Measurements from ENCODE around the gene PRSS38.
A peak's percentile ranks its signal among the peaks of the same experiment; 100 is the strongest.

The PRSS38 gene

DNA sequence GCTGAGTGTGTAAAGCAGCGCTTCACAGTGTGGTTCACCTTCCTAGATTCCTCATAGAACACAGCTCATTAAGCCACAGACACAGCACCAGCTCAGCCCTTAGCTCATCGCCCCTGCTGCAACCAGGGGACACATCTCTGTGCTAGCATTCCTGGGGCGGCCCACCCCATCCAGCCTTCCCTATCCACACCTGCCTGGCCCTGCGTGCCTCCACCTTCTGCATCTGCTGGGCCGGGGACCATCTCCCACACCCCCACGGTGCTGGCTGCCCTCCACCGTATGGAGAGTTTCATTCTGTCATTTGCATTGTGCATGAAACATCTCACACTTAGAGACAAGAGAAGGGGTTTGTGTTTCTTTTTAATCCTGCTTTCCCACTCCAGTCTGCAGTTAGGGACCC, 35.8 kb upstream of the PRSS38 start:
- no peak for DNase-seq

GRCh38 chr1:227780101-227781044, 35.1 kb upstream of the PRSS38 start:
- DNase-seq: peak in 1 of 5 donors; percentile 7

GRCh38 chr1:227781314-227781930, 34.1 kb upstream of the PRSS38 start:
- peak in 1 of 5 donors; percentile 10 for DNase-seq

DNA sequence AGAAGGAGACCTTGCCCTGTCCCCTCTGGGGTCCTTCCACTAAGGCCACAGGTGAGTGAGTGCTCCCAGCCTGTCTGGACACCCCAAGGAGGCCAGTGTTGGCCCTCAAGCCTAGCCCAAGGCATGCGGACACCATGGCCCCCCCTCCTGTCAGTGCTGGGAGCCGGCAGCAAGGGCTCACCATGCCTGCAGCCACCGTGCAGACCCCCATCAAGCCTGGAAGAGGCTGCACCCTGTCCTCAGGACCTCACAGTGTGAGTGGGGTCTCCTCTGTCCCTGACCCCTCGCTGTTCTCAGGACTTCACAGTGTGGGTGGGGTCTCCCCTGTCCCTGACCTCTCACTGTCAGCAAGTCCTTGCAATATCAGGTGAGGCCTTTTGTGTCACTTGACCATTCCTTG, 33.2 kb upstream of the PRSS38 start:
- DNase-seq: no peak

- DNase-seq: no peak
Observed at GRCh38 chr1:227785094-227785804, 30.2 kb upstream of the PRSS38 start.

GRCh38 chr1:227785805-227786671, 29.4 kb upstream of the PRSS38 start:
- DNase-seq: no peak

DNA sequence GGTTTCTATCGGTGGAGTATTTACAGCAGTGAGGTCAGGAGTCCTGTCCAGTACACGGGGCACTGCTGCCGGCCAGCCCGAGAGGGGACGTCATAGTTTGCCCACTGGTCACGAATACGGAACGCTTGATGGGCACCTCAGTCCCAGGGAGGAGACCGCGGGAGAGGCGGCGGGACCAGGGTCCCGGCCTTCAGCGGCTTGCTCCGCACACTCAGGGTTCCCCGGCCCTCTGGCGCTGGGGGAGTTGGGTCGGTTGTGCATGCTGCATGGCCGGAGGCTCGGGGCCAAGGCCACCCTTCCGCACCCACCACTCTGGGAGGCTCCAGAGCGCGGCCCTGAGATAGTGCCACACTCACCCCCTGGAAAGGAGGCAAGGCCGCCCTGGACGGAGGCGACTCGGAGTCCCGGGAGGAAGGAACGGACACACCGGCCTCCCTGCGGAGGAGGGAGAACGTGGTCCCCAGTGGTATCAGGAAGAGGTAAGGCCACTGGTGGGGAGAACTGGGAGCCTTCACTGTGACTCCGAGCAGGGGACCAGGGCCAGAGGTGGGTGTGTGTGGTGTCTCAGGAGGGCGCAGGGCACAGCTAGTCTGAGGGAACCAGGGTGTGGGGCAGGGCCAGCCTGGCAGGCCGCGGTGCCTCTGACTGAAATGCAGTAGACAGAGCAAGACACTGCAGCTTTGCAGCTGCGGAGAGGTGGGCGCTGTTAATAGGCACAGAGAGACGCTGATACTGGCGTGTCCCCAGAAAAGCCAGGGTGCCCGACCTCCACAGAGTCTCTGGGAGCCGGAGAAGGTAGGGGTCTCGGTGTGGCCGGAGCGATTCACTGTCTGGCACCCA, 28.6 kb upstream of the PRSS38 start:
- no peak for DNase-seq

- peak; percentile 94 to 97 (median 96) for DNase-seq
Observed at GRCh38 chr1:227787513-227788270, 27.8 kb upstream of the PRSS38 start.

DNA sequence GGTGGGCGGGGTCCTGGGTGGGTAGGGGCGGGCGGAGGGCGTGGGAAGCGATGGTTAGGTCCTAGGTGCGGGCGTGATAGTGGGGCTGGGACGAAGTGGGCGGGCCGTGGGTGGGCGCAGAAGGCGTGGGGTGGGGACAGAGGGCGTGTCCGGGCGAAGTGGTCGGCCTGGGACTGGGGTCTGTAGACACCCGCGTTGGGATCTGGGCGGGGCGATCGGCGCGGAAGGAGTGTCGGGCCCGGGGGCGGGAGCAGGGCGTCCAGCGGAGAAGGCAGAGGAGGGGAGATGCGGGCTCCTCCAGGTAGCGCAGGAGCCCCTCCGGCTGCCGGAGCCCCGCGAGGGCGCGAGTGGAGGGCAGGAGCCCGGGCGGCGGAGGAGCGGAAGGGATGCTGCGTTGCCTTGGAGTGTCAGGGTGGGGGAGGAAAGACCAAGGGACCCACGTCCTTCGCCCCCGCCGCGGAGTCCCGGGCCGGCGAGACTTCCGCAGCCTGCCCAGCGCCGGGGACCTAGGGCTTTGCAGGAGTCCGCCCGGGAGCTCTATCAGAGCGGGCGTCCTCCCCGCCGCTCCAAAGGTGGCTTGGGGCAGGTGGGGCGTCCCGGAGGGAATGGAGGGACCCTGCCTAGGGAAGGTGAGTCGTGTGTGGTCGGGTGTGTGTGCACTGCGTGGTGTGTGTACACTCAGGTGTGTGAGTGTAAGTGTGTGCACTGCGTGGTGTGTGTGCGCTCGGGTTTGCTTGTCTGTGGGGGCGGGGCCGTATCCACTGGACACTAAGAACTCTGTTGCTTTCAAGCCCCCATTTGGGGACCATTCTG, 27.0 kb upstream of the PRSS38 start:
- DNase-seq: no peak

DNA sequence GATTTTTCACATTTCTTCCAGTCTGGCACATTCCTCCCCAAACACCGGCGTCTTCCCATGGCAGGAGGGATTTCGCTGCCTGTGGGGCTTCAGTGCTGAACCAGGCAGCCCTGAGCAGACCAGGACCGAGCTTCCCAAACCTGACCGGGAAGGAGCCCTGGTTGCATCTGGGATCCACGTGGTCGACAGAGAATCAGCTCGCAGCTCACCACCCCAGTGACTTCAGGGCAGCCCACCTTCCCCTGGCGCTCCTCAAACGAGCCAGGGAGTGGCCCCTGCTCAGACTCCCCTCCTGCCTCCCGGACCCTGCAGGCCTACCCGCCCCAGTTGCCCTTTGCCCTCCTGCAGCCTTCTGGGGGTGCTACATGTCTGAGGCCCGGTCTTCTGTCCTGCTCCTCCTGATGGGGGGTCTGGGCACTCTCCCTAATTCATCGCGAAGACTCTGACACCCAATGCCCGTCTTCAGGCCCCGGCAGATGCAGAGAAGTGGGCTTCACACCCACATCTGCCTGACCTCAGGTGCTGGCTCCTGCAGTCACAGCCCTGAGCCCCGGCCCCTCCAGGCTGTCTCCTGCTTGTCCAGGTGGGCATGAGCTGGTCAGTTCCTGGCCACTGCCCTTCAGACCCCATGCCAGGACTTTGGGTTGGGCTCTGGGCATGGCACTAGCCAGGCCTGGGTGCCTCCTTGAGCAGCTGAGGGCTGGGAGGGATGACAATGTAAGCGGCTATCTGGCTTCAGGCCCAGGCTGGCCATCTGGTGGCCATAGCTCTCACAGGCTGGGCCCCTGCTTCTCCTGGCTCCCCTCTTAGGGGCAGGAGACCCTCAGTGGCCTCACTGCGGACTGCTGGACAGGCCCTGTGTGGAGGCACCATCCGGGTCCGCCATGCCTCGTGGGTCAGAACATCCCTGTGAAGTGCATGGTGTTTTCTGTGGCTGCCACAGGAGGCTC, 26.1 kb upstream of the PRSS38 start:
- no peak for DNase-seq

GRCh38 chr1:227790034-227790400, 25.5 kb upstream of the PRSS38 start:
- no peak for DNase-seq

GRCh38 chr1:227790868-227791267, 24.6 kb upstream of the PRSS38 start:
- no peak for DNase-seq

DNA sequence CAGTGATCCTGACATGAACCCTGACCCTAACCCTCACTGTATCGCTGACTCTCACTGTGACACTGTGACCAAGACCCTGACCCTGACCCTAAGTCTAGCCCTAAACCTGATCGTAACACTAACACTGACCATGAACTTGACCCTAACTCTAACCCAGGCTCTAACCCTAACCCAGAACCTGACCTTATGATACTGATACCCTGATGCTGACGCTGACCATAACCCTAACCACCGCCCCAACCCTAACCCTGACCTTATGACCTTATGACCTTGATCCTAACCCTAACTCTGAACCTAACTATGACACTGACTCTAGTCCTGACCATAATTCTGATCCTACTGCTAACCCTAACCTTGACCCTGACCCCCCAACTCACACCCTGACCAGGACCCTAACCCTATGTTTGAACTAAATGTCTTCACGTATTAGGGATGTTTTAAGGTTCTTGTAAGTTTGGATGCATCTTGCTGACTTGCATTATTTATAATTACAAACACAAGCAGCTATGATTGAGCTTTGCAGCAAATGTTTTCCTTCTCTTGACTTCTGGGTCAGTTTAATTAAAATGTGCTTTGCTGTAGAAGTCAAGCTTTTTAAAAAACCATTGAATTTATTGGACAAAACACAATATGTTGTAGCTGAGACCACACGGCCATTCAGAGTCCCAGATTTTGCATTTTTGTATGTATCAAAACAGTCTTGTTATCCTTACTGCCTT, 23.9 kb upstream of the PRSS38 start:
- DNase-seq: no peak

DNA sequence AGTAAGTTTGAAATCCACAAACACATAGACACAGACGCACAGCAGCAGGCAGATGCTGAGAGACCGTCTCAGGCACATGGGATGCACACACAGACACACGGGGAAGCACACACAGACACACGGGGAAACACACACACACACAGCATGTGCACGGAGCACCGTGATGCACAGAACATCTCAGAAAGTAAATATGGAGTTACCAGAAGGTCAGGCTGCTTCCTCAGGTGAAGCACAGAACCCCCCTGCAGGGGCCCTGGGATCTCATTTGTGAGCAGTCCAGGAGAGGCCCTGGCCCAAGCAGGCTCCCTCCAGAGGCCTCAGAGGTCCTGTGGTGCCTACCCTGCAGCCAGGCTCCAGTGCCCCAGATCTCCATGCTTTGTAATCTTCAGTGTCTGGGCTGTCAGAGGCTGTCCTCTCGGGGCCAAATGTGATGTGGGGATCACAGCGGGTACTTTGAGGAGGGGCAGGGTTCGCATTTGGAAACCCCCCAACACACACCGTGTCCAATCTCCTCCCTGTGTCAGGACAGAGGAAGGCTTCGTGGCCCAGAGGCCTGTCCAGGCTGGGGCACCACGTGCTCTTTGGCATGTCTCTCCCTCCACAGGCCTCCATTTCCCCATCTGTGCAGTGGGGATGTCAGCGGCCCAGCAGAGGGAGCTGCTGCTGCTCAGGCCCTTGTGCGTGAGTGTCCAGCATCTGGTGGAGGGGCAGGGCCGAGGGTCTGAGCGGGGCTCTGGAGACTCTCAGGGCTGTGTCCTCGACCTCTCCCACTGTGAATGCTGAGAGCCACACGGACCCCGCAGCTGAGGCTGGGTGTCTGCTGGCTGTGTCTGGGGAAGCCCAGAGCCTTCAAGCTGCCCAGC, 23.0 kb upstream of the PRSS38 start:
- DNase-seq: no peak

- DNase-seq: no peak
Observed at GRCh38 chr1:227793079-227793947, 22.2 kb upstream of the PRSS38 start.
